GM12801 (cell line): Measurements from ENCODE around the gene SLC2A3.

ENCODE experiments used
- TF ChIP-seq, protein P1 (sequence below): IDR thresholded peaks from one replicate; pipeline ENCODE4 v1.5.1; 2011; ENCODE audit warnings: control low read depth; ENCODE audit not compliant: insufficient read length; ENCODE audit errors: extremely low read depth

The SLC2A3 gene

DNA sequence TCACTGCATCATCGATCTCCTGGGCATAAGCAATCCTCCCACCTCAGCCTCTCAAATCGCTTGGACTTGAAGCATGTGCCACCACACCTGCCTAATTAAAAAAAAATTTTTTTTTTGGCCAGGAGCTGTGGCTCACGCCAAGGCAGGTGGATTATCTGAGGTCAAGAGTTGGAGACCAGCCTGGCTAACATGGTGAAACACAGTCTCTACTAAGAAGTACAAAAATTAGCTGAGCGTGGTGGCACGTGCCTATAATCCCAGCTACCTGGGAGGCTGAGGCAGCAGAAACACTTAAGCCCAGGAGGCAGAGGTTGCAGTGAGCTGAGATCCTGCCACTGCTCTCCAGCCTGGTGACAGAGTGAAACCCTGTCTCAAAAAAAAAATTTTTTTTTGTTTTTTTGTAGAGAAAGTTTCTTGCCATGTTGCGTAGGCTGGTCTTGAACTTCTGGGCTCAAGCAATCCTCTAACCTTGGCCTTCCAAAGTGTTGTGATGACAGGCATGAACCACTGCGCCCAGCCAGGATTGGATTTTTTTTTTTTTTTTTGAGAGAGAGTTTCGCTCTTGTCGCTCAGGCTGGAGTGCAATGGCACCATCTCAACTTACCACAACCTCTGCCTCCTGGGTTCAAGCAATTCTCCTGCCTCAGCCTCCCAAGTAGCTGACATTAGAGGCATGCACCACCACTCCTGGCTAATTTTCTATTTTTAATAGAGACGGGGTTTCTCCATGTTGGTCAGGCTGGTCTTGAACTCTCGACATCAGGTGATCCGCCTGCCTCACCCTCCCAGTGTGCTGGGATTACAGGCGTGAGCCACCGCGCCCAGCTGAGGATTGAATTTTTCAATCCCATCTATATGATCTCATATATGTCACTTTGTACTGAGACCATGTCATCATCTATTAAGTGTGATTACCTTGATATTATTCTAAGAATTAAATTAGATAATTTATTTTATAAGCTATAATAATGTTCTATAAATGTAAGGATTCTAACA is 12.4 kb downstream of the SLC2A3 start:
- TF ChIP-seq, protein P1, sequence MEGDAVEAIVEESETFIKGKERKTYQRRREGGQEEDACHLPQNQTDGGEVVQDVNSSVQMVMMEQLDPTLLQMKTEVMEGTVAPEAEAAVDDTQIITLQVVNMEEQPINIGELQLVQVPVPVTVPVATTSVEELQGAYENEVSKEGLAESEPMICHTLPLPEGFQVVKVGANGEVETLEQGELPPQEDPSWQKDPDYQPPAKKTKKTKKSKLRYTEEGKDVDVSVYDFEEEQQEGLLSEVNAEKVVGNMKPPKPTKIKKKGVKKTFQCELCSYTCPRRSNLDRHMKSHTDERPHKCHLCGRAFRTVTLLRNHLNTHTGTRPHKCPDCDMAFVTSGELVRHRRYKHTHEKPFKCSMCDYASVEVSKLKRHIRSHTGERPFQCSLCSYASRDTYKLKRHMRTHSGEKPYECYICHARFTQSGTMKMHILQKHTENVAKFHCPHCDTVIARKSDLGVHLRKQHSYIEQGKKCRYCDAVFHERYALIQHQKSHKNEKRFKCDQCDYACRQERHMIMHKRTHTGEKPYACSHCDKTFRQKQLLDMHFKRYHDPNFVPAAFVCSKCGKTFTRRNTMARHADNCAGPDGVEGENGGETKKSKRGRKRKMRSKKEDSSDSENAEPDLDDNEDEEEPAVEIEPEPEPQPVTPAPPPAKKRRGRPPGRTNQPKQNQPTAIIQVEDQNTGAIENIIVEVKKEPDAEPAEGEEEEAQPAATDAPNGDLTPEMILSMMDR = no peak

DNA sequence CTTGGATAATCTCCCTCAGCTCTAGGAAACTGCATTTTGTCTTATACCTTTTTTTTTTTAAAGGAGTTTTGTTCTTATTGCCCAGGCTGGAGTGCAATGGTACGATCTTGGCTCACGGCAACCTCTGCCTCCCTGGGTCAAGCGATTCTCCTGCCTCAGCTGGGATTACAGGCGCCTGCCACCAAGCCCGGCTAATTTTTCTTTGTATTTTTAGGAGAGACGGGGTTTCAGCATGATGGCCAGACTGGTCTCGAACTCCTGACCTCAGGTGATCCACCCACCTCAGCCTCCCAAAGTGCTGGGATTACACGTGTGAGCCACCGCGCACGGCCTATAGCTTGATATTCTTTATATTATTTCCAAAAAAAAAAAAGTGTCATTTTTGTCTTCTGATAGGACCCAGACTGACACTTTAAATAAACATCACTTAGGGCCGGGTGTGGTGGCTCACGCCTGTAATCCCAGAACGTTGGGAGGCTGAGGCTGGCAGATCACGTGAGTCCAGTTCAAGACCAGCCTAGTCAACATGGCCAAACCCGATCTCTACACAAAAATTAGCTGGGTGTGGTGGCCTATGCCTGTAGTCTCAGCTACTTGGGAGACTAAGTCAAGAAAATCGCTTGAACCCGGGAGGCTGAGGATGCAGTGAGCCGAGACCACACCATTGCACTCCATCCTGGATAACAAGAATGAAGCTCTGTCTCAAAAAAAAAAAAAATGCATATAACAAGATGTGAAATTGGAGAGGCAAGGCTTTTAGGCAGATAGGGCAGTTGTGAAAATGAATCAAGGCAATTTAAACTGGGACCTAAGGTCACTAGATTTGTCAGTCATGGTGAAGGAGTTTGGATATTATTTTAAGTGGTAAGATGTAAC is 18.4 kb downstream of the SLC2A3 start:
- TF ChIP-seq, protein P1 = no peak

DNA sequence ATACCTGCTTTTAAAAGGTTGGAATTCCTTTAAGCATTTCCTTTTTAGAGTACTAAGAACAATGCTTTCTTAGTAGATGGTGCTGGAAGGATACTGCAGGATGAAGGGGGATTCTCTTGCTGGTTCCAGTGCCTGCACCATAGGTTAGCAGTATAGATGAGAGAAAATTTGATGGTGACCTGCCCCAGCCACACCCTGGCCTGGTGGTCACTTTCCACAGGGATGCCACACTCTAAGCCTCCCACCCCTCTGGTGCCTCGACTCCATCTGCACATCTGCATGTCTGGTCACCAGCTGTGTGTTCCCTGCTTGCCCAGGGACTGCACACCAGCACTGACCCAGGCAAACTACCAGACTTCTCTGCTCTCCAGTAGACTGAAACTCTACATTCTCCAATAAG is 19.1 kb downstream of the SLC2A3 start:
- TF ChIP-seq, protein P1 = no peak

DNA sequence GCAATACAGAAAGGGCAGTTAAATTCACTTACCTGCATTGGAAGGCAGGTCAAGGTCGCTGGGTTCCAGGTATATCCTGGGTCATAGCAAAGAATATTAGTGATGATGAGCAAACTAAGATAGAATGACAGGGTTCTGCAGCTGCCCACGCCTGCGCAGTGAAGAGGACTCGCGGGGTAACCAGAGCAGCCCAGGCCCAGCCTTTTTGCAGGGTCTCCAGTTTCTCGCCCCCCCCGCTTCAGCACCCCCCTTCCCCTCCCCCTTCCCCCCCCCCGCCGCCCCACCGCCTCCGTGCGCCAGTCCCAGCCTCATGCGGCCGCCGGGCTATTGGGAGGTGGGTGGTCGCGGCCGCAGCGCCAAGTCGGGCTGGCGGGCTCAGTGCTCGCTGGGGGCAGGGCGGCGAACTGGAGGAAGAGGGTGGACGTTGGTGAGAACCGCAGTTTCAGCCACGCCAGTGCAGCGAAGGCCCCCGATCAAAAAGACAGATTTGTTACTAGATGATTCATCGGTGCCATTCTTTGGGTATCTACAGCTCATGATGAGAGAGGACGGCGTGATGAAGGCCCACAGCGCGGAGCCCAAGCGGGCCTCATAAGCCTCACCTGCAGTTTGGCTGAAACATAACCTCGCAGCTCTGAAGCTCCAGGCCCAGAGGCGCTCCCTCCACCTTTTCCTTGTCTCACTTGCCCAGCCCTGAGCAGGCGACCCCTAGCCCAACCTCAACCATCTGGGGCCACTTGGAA is 20.2 kb downstream of the SLC2A3 start:
- TF ChIP-seq, protein P1 = no peak

DNA sequence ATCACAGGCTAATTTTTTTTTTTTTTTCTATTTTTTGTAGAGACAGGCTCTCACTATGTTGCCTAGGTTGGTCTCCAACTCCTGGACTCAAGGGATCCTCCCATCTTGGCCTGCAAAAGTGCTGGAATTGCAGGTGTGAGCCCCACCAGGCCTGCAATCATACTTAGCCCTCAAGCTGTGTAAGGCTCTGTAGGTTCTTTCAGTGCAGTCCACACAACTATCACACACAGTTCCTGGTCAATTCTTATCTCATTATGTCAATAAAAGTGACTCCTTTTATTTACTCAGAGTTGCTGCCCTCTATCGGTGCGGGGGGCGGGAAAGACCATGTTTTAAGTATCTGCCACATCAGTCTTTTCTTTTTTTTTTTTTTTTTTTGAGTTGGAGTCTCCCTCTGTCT is 29.0 kb downstream of the SLC2A3 start:
- TF ChIP-seq, protein P1 = no peak

DNA sequence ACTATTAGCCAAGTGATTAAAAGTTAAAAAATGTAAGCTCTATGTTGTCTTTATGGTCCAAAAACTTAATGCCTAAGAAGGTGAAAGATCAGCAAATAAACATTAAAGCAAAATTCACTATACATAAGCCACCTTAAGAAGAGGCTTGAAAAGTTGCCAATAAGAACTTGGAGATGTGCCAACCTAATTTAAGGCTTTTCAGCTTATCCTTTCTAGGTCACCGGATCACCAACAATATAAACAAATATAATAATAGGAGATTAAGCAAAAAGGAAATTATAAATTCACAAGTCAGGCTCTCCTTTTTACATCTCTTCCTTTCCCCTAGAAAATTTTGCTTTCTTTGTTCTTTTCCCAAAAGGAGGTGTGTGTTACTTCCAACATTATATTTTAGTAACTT is 30.9 kb downstream of the SLC2A3 start:
- TF ChIP-seq, protein P1 = no peak
